ENCODE measurements around the gene TBP.

- no peak for TF ChIP-seq CTCF (IDR thresholded peaks at IDR 0.05; ENCODE audit: poor library complexity)
- no peak for TF ChIP-seq EZH2 (IDR thresholded peaks at IDR 0.05; ENCODE audit: borderline replicate concordance)
These were observed 10.9 kb downstream of the TBP start for GRCh38 chr6:170564936-170565530.

Measured in hepatocyte (in vitro differentiated cells).